Chondrocyte (in vitro differentiated cells): Measurements from ENCODE around the gene CDYL. TPM values are rescaled to one million over a fixed set of nuclear protein-coding genes. Genes with fewer than 3 reads are reported as not detected.

Source experiments
- DNase-seq: peaks from one replicate; pipeline ENCODE4 v3.0.0; 2021; ENCODE audit warnings: mixed read lengths, low spot score
- H3K27ac Mint-ChIP-seq: one replicate; pipeline ENCODE4 v1.8.0; 2021; ENCODE audit warnings: mild to moderate bottlenecking, moderate library complexity, mixed read lengths; ENCODE audit not compliant: unreplicated experiment
- H3K27me3 Mint-ChIP-seq: 2 replicates; pipeline ENCODE4 v1.8.0; 2021; ENCODE audit warnings: low read depth, mixed read lengths
- H3K36me3 Mint-ChIP-seq: 2 replicates; pipeline ENCODE4 v1.8.0; 2021; ENCODE audit warnings: low read depth, mixed read lengths
- H3K4me1 Mint-ChIP-seq: 2 replicates; pipeline ENCODE4 v1.8.0; 2021; ENCODE audit warnings: low read depth, mild to moderate bottlenecking, mixed read lengths
- H3K4me3 Mint-ChIP-seq: one replicate; pipeline ENCODE4 v1.8.0; 2021; ENCODE audit warnings: mild to moderate bottlenecking, moderate library complexity, mixed read lengths; ENCODE audit not compliant: unreplicated experiment
- H3K9me3 Mint-ChIP-seq: 2 replicates; pipeline ENCODE4 v1.8.0; 2021; ENCODE audit warnings: low read depth, mixed read lengths
- total RNA-seq: library from RNA; stranded (reverse); gene quantifications from 3 replicates; pipeline ENCODE4 v1.2.1, GENCODE V29; 2021
- TF ChIP-seq, protein P1 (sequence below): fragments of 200-600 bp; sonication (generic); IDR thresholded peaks from 2 replicates; pipeline ENCODE4 v1.5.0; 2021; ENCODE audit warnings: antibody characterized with exemption, mild to moderate bottlenecking, moderate library complexity

CDYL gene
- total RNA-seq, 1 donor from 2014 or later = 63.7 TPM

DNA sequence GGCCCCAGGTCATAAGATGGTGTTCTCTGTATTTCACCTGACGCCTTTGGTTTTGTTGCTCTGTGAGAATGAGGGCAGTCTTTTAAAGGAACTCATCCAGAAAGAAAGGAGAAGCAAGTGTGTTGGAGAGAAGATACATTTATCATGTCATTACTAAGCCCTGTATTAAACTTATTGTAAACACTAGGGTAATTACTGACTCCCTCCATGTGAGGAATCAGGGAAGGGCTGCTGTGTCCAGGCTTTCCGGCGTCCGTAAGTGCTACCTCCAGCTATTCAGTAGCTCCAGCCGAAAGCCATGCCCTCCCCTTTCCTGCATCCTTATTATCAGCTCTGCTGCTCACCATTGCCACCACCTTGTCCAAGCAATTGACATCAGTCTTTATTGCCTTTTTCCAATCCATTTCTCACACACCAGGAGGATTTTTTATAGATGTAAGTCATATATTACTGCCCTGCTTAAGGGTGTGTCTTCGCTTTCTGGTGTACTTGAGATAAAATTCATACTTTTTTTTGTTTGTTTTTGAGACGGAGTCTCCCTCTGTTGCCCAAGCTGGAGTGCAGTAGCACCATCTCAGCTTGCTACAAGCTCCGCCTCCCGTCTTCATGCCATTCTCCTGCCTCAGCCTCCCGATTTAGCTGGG is 133.0 kb downstream of the CDYL start:
- TF ChIP-seq, protein P1, sequence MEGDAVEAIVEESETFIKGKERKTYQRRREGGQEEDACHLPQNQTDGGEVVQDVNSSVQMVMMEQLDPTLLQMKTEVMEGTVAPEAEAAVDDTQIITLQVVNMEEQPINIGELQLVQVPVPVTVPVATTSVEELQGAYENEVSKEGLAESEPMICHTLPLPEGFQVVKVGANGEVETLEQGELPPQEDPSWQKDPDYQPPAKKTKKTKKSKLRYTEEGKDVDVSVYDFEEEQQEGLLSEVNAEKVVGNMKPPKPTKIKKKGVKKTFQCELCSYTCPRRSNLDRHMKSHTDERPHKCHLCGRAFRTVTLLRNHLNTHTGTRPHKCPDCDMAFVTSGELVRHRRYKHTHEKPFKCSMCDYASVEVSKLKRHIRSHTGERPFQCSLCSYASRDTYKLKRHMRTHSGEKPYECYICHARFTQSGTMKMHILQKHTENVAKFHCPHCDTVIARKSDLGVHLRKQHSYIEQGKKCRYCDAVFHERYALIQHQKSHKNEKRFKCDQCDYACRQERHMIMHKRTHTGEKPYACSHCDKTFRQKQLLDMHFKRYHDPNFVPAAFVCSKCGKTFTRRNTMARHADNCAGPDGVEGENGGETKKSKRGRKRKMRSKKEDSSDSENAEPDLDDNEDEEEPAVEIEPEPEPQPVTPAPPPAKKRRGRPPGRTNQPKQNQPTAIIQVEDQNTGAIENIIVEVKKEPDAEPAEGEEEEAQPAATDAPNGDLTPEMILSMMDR = no peak
- Mint-ChIP-seq H3K27ac (no peak overlapping the region), H3K36me3 (peaks cover 11% of the 10 kb centered on the region), H3K4me1 (peaks cover 33% of the 10 kb centered on the region), H3K27me3 (no peaks in the 10 kb centered on the region), H3K4me3 (no peak overlapping the region), H3K9me3 (no peaks in the 10 kb centered on the region)
- DNase-seq = no peak

GRCh38 chr6:4910037-4910760 is 134.0 kb downstream of the CDYL start:
- no peak overlapping the region for H3K4me3 Mint-ChIP-seq
- H3K4me1 Mint-ChIP-seq = peaks cover 43% of the 10 kb centered on the region
- no peak for DNase-seq
- no peak overlapping the region for H3K27ac Mint-ChIP-seq
- no peaks in the 10 kb centered on the region for H3K27me3 Mint-ChIP-seq
- peaks cover 11% of the 10 kb centered on the region for H3K36me3 Mint-ChIP-seq
- no peaks in the 10 kb centered on the region for H3K9me3 Mint-ChIP-seq
- TF ChIP-seq, protein P1 = no peak

GRCh38 chr6:4912559-4912958 is 136.4 kb downstream of the CDYL start:
- Mint-ChIP-seq H3K27me3 (no peaks in the 10 kb centered on the region), H3K27ac (no peak overlapping the region), H3K4me1 (peaks cover 41% of the 10 kb centered on the region), H3K9me3 (no peaks in the 10 kb centered on the region), H3K36me3 (peaks cover 9% of the 10 kb centered on the region), H3K4me3 (no peak overlapping the region)
- no peak for DNase-seq
- TF ChIP-seq, protein P1 = peak; percentile 18

DNA sequence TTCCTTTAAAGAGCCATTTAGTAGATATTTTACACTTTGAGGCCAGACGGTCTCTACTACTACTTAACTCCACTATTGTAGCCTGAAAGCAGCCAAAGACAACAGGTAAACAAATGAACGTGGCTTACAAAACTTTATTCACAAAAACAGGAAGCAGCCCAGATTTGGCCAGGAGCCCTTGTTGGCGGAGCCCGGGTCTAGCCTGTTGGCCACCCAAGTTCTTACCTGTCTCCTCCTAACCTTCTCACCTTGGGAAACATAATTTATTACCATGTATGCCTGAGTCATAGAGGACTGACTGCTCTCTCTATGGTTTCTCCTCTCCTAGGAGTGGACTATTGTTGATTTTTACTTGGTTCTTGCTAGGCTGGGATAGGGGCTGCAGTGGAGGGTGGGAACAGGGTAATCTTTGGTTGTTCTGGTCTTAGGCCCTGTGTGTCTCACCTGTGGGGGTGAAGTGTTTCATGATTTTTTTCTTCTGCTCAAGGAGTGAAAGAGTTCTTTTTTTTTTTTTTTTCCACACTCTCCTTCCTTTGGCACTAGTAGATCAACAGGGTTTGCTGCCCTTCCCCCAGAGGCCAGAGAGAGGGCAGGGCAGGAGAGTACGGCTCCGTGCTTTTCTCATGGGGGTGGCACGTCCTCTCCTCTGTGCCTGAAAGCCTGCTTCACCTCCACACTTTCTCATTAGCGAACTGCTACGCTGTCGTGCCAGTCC is 137.7 kb downstream of the CDYL start:
- DNase-seq = no peak
- Mint-ChIP-seq H3K4me1 (peaks cover 28% of the 10 kb centered on the region), H3K4me3 (no peak overlapping the region), H3K27ac (peak overlapping the region; percentile 58), H3K36me3 (peaks cover 8% of the 10 kb centered on the region), H3K27me3 (no peaks in the 10 kb centered on the region), H3K9me3 (no peaks in the 10 kb centered on the region)
- TF ChIP-seq, protein P1 = no peak

DNA sequence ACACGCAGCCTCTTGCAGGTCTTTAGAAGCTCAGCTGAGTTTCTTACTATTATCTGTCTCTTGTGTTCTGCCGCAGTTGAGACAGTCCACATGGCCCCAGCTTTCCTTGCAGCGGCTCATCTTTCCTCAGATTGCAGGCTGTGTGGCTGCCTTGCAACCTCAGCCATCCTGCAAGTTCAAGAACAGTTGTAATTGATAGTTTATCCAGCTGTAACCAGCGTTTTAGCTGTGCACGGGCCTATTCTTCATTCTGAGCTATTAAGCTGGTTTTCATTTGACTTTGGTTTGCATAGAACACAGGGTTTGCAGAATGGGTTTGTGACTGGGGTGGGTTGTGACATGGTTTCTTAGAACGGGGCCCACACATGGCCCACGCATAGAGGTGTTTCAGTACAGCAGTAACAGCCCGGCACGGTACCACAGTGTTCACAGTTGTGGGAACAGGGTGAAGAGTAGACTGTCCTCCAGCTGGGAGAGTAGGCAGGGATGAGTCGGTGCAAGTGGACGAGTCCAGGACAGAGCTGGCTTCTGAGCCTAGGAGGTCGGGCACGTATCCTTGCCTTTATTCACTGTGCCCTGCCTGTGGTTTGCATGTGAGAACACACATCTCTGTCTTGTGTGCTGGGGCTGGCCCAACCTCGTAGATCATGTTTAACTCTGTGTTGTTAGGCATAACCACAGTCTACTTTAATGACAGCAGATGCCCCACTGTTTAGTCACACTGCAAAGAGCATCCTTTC is 138.4 kb downstream of the CDYL start:
- Mint-ChIP-seq H3K4me3 (no peak overlapping the region), H3K4me1 (peaks cover 27% of the 10 kb centered on the region), H3K9me3 (no peaks in the 10 kb centered on the region), H3K27me3 (no peaks in the 10 kb centered on the region), H3K27ac (peak overlapping the region; percentile 30), H3K36me3 (peaks cover 4% of the 10 kb centered on the region)
- TF ChIP-seq, protein P1 = no peak
- DNase-seq = no peak
